ENCODE data around the gene OVOL3.

Gene OVOL3

GRCh38 chr19:36136964-36137686 is 26.2 kb downstream of the OVOL3 start:
- DNase-seq: no peak

- DNase-seq: no peak
Observed at GRCh38 chr19:36139120-36139472, 28.2 kb downstream of the OVOL3 start.

GRCh38 chr19:36139473-36140303 is 28.7 kb downstream of the OVOL3 start, which contains the start of gene CAPNS1:
TSS of gene CAPNS1 (plus strand) at chr19:36140066. CDS start at chr19:36141012, 946 bp downstream.
- peak; percentile 98 for DNase-seq

- DNase-seq: peak; percentile 79
Observed at GRCh38 chr19:36140304-36141038, 29.5 kb downstream of the OVOL3 start.

DNA sequence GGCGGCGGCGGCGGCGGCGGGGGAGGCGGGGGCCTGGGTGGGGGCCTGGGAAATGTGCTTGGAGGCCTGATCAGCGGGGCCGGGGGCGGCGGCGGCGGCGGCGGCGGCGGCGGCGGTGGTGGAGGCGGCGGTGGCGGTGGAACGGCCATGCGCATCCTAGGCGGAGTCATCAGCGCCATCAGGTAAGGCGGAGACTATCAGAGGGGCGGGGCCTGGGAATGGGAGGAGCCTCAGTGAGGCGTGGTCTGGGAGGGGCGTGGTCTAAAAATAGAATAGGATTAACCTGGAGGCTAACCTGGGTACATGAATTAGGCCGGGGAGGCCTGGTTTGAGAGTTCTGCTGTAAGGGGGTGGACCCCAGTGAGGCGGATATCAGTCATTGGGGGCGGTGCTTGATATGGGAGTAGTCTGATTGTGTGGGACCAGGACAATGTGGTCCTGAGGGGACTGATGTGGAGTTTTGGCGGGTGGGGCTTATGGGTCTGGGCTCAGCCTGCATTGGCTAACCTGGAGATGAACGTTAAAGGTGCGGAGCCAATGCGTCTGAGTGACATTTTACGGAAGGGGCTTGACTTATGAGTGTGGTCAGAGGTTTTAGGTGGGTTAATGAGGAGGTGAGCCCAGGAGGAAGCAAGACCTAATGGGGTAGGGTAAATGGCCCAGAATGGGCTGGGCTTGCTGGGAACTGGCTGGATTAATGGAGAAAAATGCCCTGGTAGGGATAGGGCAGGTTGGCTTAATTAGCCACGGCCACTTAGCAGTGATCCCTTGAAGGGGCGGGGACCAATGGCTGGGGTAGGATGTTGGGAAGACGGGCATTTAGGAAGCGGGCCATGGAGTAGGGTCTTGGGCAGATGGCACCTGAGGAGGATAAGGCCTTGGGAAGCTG is 30.3 kb downstream of the OVOL3 start:
- peak; percentile 85 for DNase-seq

DNA sequence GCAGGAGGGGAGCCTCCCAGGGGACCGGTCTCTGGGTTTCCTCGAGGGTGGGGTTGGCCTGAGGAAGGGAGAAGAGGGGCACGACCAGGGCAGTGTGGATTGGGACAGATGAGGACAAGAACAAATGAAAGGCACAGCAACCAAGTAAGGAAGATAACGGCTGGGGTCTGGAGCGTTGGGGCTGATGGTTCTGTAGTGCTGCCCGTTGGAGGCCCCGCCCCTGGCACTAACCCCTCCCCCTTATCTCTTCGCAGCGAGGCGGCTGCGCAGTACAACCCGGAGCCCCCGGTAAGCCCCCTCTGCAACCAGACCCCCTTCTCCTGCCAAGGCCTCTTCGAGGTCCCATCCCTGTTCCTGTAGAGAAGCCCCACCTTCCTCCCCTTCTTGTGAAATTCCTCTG is 31.1 kb downstream of the OVOL3 start:
- no peak for DNase-seq

DNA sequence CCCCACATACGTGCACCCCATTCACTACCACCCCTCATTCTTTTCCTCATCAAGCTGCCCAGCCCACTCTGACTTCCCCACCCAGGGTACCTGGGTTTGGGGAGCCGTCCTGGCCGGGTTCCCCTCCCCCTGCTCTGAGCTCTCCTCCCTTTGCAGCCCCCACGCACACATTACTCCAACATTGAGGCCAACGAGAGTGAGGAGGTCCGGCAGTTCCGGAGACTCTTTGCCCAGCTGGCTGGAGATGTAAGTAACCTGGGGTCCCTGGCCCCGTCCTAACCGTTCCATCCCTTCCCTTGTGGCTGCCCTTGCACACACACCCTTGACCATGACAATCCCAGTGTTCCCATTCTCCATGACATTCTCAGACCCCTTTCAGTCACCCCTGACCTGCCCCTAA is 31.6 kb downstream of the OVOL3 start:
- DNase-seq: no peak

GRCh38 chr19:36144624-36145023 is 33.7 kb downstream of the OVOL3 start:
- no peak for DNase-seq

DNA sequence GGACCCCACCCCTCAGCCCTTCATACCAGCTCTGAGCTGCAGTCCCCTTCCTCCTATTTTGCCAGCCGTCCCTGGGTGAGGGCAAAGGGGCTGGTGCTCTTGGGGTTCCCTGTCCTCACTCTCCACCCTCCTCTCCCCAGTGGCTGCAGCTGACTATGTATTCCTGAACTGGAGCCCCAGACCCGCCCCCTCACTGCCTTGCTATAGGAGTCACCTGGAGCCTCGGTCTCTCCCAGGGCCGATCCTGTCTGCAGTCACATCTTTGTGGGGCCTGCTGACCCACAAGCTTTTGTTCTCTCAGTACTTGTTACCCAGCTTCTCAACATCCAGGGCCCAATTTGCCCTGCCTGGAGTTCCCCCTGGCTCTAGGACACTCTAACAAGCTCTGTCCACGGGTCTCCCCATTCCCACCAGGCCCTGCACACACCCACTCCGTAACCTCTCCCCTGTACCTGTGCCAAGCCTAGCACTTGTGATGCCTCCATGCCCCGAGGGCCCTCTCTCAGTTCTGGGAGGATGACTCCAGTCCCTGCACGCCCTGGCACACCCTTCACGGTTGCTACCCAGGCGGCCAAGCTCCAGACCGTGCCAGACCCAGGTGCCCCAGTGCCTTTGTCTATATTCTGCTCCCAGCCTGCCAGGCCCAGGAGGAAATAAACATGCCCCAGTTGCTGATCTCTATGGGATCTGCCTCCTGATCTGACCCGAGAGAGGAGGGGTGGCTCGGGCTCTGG is 38.9 kb downstream of the OVOL3 start:
- no peak for DNase-seq

DNA sequence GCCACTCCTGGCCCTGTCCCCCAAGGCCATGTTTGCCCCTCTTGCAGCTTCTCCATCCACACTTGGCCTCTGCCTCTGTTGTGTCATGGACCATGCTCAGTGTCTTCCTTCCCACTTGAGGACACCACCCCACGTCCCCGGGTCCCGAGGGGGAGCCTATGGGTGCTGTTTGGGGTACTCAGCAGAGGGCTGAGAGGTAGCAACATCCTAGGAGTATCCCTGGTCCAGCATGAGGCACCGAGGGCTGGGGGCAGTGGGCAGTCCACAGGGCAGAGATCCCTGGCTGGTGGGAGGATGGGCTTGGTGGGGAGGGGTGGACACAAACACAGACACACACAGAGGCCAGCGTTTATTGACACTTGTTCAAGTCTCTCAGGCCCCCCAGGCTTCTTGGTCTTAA is 39.6 kb downstream of the OVOL3 start:
- no peak for DNase-seq

DNA sequence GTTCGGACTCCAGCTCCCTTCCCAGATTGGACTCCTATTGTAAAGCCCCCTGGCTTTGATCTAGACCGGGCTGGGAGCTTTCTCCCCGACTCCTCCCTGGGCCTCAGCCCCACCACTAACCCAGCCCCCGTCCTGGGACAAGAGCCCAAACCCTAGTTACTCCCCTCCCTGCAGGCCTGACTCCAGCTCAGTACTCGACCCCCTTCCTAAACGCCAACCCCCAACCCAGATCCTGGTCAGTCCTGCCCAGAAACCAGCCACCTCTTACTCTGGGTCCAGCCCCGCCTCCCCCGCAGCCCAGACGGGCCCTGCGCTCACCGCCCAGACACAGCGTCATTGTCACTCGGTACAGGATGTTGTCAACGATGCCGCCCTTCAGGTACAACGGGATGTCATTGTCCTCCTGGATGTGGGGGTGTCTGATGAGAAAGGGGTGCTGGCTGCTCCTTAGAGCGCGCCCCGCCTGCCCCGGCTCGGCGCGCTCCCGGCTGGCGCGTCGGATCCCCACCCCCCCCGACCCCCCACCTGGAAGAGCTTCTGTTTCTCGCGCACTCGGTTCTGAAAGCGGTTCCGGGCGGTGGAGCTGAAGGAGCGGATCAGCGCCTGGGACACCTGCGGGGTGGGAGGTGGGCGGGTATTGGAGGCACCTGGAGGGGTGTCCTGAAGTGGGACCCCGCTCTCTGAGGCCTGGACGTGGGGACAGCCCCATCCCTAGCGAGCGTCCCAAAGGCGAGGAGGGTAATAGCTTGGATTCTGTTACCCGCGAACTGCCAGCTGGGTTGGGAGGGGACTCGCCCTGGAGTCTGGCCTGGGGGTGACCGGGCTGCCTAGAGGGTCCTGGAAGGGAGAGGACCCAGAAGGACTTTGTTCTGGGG is 40.4 kb downstream of the OVOL3 start:
- DNase-seq: peak; percentile 84

- no peak for DNase-seq
Observed at GRCh38 chr19:36152019-36152351, 41.0 kb downstream of the OVOL3 start.

DNA sequence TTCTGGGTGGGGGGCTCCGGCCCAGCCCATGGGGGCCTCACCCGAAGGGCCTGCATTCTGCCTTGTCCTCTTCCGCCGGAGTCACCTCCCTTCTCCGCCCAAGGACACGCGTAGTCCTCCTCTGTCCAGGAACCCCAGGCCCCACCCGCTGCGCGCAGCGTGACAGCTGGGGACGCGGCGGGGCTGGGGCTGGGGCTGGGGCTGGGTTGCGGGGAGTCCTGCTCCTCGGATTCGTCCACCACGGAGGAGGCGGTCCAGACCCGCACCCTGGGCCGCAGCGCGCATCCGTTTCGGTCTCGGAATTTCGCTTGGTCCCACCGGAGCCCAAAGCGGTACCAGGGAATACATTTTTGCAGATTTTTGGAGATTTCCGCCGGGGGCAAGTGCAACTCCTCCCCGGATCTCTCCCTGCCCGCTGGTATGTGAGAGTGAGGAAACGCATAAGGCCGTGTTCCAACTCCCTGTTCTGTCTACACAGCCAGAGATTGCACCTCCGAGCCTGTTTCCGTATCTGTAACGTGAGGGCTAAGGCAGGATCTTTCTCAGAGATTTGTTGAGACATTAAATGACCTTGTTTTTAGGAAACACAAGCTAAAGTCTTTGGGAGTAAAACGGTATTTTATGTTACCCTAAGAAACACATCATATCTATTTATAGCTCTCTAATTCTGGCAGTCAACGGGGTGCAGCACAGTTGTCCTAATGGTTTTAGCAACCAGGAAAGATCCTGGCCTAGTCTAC is 41.6 kb downstream of the OVOL3 start, which contains the start of gene COX7A1:
TSS of gene COX7A1 (minus strand) at position 96 of the 740 bp plus-strand sequence. CDS start at position 56, 40 bp downstream.
- DNase-seq: peak; percentile 86

- DNase-seq: no peak
Observed at GRCh38 chr19:36153126-36153525, 42.2 kb downstream of the OVOL3 start.

DNA sequence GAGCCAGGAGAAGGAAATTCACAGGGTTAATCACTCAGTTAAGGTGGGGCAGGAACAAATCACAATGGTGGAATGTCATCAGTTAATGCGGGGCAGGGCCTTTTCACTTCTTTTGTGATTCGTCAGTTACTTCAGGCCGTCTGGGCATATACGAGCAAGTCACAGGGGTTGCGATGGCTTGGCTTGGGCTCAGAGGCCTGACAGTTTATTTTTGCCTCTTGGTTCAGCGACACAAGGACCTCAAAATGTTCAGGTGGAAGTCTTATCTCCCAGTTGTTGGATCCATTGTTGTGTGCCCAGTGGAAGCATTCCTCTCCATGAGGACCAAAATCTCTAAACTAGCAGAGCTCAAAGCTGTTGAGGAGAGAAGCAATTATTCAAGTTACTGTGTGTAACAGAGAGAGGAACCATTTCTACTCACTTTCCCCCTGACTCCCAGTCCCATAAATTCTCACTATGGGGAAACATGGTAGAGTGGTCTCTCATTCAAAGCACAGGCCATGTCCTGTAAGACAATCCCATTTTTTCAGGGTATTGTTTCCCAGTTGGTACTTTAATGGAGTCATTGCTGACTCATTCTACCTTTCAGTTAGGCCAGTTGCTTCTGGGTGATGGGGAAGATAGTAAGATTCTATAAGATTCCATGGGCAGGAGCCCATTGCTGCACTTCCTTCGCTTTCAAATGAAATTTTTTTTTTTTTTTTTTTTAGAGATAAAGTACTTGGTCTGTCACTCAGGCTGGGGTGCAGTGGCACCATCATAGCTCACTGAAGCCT is 50.1 kb downstream of the OVOL3 start:
- no peak for DNase-seq

Measured in right hindlimb (tissue), 1 donor.